ENCODE measurements around the gene ADM.

Gene ADM

DNA sequence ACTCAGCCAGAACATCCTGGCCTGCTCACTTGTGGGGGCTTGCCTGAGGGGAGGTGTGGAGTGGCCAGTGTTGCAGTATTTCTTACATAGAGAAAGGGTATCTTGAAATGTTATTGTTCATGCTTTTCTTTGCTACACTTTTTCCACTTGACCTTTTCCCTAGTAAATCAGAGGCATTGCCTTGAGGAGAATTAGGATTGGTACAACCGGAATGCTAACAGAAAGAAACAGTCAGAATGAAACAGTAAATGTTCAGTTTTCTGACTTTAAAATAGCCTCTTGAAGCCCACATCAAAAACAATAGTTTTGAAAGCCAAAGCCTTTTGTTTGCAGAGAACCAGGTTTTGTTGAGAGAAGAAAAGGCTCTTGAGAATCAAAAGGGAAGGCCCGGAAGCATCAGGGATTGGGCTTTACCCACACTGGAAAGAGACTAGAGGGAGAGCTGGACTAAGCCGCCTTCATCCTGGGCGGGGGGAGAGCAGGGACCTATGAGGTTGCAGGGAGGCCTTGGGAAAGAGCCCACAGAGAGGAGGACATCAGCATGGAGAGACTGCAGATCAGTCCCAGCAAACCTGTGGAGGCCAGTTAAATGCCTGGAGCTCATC is 12.4 kb downstream of the ADM start:
- H3K27ac ChIP-seq = no peak overlapping the region

GRCh38 chr11:10317776-10318526 is 13.1 kb downstream of the ADM start:
- TF ChIP-seq ZFX (IDR thresholded peaks at IDR 0.05; ENCODE audit: borderline replicate concordance) (no peak), CTCF (IDR thresholded peaks at IDR 0.05) (no peak)
- H3K27ac ChIP-seq = no peak overlapping the region

More for the DNA sequence above, 12.4 kb downstream of the ADM start:
- TF ChIP-seq CTCF (IDR thresholded peaks at IDR 0.05) (no peak), ZFX (IDR thresholded peaks at IDR 0.05; ENCODE audit: borderline replicate concordance) (no peak)

DNA sequence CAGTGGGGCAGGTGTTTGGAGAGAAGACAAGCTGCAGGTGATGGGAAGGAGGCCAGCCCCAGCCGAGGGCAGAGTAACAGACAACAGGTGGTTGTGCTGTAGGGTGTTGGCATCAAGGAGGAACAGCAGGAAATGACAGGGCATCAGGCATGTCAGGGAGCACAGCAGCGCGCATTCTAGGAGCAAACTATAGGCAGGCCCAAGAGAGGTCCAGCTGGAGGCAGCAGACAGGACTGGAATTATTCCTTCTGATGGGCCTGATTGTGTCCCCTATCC is 13.6 kb downstream of the ADM start:
- no peak overlapping the region for H3K27ac ChIP-seq
- no peak for TF ChIP-seq ZFX (IDR thresholded peaks at IDR 0.05; ENCODE audit: borderline replicate concordance)
- TF ChIP-seq CTCF (IDR thresholded peaks at IDR 0.05) = no peak

DNA sequence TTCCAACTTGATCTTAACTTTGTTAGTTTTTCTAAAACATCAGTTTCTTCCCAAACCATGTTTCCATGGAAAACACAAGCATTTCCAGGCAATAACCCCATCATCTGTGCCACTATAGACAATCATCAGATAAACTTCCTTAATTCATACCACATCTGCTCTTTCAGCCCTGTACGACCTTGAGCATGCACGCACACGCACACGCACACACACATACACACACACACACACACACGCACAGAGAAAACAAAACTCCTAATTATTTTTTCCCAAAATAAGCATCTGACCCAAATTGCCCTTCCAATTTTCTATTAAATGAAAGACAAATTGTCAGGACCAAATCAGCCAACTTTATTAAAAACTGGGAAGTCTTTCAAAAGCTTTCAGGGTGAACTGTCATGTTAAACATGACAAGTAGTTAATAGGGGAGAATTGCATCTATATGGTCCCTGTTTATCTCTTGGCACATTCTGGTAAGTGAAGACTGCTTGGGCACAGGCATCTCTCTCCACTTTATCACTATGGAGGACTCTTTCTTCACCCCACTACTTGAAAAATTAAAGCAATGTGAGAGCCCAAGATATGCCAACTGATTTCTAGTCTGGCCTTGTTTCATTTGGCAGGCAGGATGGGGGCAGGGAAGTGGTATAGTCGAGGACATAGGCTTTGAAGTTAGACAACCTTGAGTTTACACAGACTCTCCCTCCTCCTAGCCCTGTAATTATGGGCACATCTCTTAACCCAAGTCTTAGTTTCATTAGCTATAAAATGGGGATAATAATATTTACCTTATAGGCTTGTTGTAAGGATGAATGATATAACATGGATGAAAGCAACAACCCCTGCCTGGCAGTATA is 15.1 kb downstream of the ADM start:
- no peak overlapping the region for H3K27ac ChIP-seq
- TF ChIP-seq ZFX (IDR thresholded peaks at IDR 0.05; ENCODE audit: borderline replicate concordance) (no peak), CTCF (IDR thresholded peaks at IDR 0.05) (no peak)

DNA sequence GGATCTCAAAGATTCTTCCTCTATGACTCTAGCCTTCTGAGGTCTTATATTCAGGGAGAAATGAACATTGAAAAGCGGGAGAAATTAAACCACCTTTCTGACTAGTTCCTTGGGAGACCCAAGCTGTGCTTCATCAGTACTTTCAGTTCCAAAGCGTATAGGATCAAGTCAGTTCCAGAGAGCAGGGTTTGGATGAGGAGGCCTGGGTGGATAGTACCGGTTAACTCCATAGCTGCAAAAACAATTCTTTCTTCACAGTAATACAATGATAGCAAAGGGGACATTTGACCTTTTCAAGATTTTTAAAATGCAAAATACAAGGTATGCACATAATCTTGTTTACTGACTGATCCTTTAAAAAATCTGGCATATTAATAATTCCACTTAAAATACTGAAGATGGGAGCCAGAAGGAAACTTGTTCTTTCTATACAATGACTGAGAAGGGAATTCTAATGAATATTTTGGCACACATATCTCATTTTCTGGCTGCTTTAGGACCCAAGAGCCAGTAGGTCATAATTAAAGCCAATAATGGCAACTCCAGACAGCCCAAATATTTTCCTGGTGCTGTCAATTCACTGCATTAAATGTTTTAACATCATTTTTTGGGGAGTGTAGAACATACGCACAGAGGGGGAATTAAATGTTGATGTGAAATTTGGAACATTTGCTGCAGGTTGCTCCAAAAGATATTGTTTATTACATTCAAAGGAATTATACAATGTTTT is 16.0 kb downstream of the ADM start:
- no peak overlapping the region for H3K27ac ChIP-seq
- TF ChIP-seq CTCF (IDR thresholded peaks at IDR 0.05) = no peak
- no peak for TF ChIP-seq ZFX (IDR thresholded peaks at IDR 0.05; ENCODE audit: borderline replicate concordance)

DNA sequence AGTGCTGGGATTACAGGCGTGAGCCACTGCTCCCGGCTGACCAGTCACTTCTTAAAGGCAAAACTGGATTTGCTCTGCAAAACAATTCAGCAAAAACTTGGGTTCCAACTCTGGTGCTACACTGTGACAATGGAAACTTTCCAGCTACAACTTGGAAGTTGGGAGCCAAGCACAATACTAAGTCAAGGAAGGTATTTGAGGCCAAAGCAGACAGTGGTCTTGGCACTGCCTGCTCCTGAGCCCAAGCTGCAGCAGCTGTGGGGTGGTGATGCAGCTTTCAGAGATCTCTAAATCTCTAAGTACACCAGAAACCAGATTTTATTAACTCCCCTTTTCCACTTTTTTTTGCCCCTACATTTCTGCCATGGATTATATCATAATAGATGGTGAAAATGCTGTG is 17.5 kb downstream of the ADM start:
- no peak overlapping the region for H3K27ac ChIP-seq
- TF ChIP-seq CTCF (IDR thresholded peaks at IDR 0.05) (no peak), ZFX (IDR thresholded peaks at IDR 0.05; ENCODE audit: borderline replicate concordance) (no peak)
